HEK293 (cell line): ENCODE results near the gene MAN2B1.
A peak's percentile ranks its signal among the peaks of the same experiment; 100 is the strongest.

Experiments used
- FEZF1 ChIP-seq: fragments of 450-650 bp; formaldehyde crosslinking; IDR thresholded peaks from 2 replicates; pipeline ENCODE4 v1.5.1; 2016; ENCODE audit warnings: missing biosample characterization, missing genetic modification characterization
- KLF7 ChIP-seq: fragments of 450-650 bp; formaldehyde crosslinking; IDR thresholded peaks from 2 replicates; pipeline ENCODE4 v1.5.1; 2016; ENCODE audit warnings: missing biosample characterization, missing genetic modification characterization, borderline replicate concordance
- RBAK ChIP-seq: fragments of 450-650 bp; formaldehyde crosslinking; IDR thresholded peaks from 2 replicates; pipeline ENCODE4 v1.5.1; 2016; ENCODE audit warnings: missing biosample characterization, missing genetic modification characterization
- REPIN1 ChIP-seq: fragments of 450-650 bp; formaldehyde crosslinking; IDR thresholded peaks from 2 replicates; pipeline ENCODE4 v1.5.1; 2017; ENCODE audit warnings: missing biosample characterization, missing genetic modification characterization, low read depth
- SALL2 ChIP-seq: fragments of 450-650 bp; formaldehyde crosslinking; IDR thresholded peaks from 2 replicates; pipeline ENCODE4 v1.5.0; 2017; ENCODE audit warnings: missing biosample characterization, mild to moderate bottlenecking, missing genetic modification characterization, borderline replicate concordance
- SP7 ChIP-seq: fragments of 450-650 bp; formaldehyde crosslinking; IDR thresholded peaks from 2 replicates; pipeline ENCODE4 v1.5.1; 2016; ENCODE audit warnings: missing biosample characterization, missing genetic modification characterization
- TCF7L2 ChIP-seq: IDR thresholded peaks from 2 replicates; pipeline ENCODE4 v1.6.1; 2011; ENCODE audit warnings: low read depth, mild to moderate bottlenecking, inconsistent platforms, low read length, moderate library complexity, borderline replicate concordance
- ZBTB20 ChIP-seq: fragments of 450-650 bp; formaldehyde crosslinking; IDR thresholded peaks from 2 replicates; pipeline ENCODE4 v1.5.1; 2016; ENCODE audit warnings: missing biosample characterization, missing genetic modification characterization
- ZBTB7A ChIP-seq: fragments of 450-650 bp; formaldehyde crosslinking; IDR thresholded peaks from 2 replicates; pipeline ENCODE4 v1.5.1; 2016; ENCODE audit warnings: low read depth, missing biosample characterization, missing genetic modification characterization
- ZFP3 ChIP-seq: fragments of 450-650 bp; formaldehyde crosslinking; IDR thresholded peaks from 2 replicates; pipeline ENCODE4 v1.5.1; 2016; ENCODE audit warnings: low read depth, missing biosample characterization, missing genetic modification characterization
- ZNF112 ChIP-seq: fragments of 450-650 bp; formaldehyde crosslinking; IDR thresholded peaks from 2 replicates; pipeline ENCODE4 v1.5.0; 2017; ENCODE audit warnings: missing biosample characterization, missing genetic modification characterization
- ZNF2 ChIP-seq: fragments of 450-650 bp; formaldehyde crosslinking; IDR thresholded peaks from 2 replicates; pipeline ENCODE4 v1.5.1; 2016; ENCODE audit warnings: missing biosample characterization, missing genetic modification characterization
- ZNF248 ChIP-seq: fragments of 450-650 bp; formaldehyde crosslinking; IDR thresholded peaks from 2 replicates; pipeline ENCODE4 v1.5.1; 2017; ENCODE audit warnings: missing biosample characterization, missing genetic modification characterization
- ZNF266 ChIP-seq: fragments of 450-650 bp; formaldehyde crosslinking; IDR thresholded peaks from 2 replicates; pipeline ENCODE4 v1.5.1; 2016; ENCODE audit warnings: missing biosample characterization, missing genetic modification characterization, low read depth
- ZNF335 ChIP-seq: fragments of 450-650 bp; formaldehyde crosslinking; conservative IDR thresholded peaks from 2 replicates; pipeline ENCODE4 v1.5.1; 2016; ENCODE audit warnings: missing biosample characterization, missing genetic modification characterization
- ZNF585B ChIP-seq: fragments of 450-650 bp; formaldehyde crosslinking; IDR thresholded peaks from 2 replicates; pipeline ENCODE4 v1.5.1; 2016; ENCODE audit warnings: missing biosample characterization, missing genetic modification characterization
- TF ChIP-seq, protein P1 (sequence below): fragments of 450-650 bp; formaldehyde crosslinking; IDR thresholded peaks from 2 replicates; pipeline ENCODE4 v1.5.1; 2016; ENCODE audit warnings: missing biosample characterization, missing genetic modification characterization
- TF ChIP-seq, protein P2 (sequence below): fragments of 450-650 bp; formaldehyde crosslinking; conservative IDR thresholded peaks from 2 replicates; pipeline ENCODE4 v1.5.1; 2016; ENCODE audit warnings: low read depth, missing biosample characterization, missing genetic modification characterization
- TF ChIP-seq, protein P3 (sequence below): sonication (generic); formaldehyde crosslinking; IDR thresholded peaks from 2 replicates; pipeline ENCODE4 v1.8.1; 2022; ENCODE audit warnings: mild to moderate bottlenecking, moderate library complexity, missing genetic modification reagents
- TF ChIP-seq, protein P4 (sequence below): fragments of 450-650 bp; formaldehyde crosslinking; IDR thresholded peaks from 2 replicates; pipeline ENCODE4 v1.5.1; 2016; ENCODE audit warnings: missing biosample characterization, missing genetic modification characterization
- TF ChIP-seq, protein P5 (sequence below): fragments of 450-650 bp; formaldehyde crosslinking; IDR thresholded peaks from 2 replicates; pipeline ENCODE4 v1.5.1; 2016; ENCODE audit warnings: missing biosample characterization, missing genetic modification characterization
- TF ChIP-seq, protein P6 (sequence below): fragments of 450-650 bp; formaldehyde crosslinking; IDR thresholded peaks from 2 replicates; pipeline ENCODE4 v1.5.1; 2016; ENCODE audit warnings: missing biosample characterization, missing genetic modification characterization, borderline replicate concordance

Gene MAN2B1

DNA sequence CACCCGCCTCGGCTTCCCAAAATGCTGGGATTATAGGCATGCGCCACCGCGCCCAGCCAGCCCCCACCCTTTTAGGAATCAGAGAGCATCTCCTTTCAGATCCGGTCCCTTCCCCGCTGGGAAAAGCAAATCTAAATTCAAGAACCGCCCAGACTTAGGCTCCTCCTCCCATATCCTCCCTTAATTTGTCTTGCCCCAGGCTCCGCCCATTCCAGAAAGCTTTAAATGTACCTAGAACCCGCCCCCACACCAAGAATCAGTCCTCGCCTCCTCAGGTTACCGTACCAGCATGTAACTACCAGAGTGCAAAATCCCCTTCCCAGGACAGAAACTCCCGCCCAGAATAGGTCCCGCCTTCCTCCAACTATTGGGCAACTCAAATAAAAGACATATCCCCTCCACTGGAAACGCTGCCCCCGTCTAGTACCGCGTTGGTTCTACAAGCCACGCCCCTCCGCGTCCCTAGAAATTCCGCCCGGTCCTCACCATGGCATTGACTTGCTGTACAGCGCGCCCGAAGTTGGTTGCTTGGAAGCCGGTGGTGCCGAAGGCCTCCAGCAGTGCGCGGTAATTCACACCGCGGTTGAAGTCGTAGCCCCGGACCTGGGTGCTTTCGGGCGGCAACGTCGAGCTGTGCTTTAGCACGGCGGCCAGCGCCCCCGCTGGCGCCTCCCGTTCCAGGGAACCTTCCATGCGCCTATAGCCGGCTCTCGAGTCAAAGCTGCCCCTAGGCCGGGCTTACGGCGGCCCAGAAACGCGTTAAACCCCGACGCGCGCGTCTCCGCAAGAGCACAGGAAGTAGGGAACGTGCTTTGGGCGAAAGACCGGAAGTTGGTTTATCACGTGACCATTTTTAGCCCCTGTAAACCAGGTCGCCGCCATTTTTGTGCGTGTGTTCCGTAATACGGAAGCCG, 14.8 kb upstream of the MAN2B1 start, which contains the start of gene DHPS (continued):
- TF ChIP-seq, protein P1, sequence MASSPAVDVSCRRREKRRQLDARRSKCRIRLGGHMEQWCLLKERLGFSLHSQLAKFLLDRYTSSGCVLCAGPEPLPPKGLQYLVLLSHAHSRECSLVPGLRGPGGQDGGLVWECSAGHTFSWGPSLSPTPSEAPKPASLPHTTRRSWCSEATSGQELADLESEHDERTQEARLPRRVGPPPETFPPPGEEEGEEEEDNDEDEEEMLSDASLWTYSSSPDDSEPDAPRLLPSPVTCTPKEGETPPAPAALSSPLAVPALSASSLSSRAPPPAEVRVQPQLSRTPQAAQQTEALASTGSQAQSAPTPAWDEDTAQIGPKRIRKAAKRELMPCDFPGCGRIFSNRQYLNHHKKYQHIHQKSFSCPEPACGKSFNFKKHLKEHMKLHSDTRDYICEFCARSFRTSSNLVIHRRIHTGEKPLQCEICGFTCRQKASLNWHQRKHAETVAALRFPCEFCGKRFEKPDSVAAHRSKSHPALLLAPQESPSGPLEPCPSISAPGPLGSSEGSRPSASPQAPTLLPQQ (tag by site-specific recombination), result peak; percentile 57
- TF ChIP-seq REPIN1 (0 out of 2 replicates have a peak, but pooled peaks have one; percentile 77), ZNF2 (tag by site-specific recombination) (peak; percentile 95), ZNF335 (tag by site-specific recombination) (peak; percentile 92), ZFP3 (tag by site-specific recombination) (no peak), ZBTB20 (tag by site-specific recombination) (peak; percentile 91), ZNF248 (tag by site-specific recombination) (no peak), ZNF266 (tag by site-specific recombination) (no peak), RBAK (no peak), FEZF1 (no peak), SP7 (tag by site-specific recombination) (peak; percentile 88), KLF7 (no peak), ZNF112 (tag by site-specific recombination) (no peak), ZBTB7A (peak; percentile 48; the same call in 1 of the 2 replicates), SALL2 (tag by site-specific recombination) (no peak), ZNF585B (tag by site-specific recombination) (no peak), TCF7L2 (no peak)
- TF ChIP-seq, protein P2, sequence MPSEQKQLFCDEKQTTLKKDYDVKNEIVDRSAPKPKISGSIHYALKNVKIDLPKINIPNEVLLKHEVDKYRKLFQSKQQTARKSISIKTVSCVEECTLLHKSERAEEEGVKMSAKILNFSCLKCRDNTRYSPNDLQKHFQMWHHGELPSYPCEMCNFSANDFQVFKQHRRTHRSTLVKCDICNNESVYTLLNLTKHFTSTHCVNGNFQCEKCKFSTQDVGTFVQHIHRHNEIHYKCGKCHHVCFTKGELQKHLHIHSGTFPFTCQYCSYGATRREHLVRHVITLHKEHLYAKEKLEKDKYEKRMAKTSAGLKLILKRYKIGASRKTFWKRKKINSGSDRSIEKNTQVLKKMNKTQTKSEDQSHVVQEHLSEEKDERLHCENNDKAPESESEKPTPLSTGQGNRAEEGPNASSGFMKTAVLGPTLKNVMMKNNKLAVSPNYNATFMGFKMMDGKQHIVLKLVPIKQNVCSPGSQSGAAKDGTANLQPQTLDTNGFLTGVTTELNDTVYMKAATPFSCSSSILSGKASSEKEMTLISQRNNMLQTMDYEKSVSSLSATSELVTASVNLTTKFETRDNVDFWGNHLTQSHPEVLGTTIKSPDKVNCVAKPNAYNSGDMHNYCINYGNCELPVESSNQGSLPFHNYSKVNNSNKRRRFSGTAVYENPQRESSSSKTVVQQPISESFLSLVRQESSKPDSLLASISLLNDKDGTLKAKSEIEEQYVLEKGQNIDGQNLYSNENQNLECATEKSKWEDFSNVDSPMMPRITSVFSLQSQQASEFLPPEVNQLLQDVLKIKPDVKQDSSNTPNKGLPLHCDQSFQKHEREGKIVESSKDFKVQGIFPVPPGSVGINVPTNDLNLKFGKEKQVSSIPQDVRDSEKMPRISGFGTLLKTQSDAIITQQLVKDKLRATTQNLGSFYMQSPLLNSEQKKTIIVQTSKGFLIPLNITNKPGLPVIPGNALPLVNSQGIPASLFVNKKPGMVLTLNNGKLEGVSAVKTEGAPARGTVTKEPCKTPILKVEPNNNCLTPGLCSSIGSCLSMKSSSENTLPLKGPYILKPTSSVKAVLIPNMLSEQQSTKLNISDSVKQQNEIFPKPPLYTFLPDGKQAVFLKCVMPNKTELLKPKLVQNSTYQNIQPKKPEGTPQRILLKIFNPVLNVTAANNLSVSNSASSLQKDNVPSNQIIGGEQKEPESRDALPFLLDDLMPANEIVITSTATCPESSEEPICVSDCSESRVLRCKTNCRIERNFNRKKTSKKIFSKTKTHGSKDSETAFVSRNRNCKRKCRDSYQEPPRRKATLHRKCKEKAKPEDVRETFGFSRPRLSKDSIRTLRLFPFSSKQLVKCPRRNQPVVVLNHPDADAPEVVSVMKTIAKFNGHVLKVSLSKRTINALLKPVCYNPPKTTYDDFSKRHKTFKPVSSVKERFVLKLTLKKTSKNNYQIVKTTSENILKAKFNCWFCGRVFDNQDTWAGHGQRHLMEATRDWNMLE, result peak; percentile 91
- TF ChIP-seq, protein P3, sequence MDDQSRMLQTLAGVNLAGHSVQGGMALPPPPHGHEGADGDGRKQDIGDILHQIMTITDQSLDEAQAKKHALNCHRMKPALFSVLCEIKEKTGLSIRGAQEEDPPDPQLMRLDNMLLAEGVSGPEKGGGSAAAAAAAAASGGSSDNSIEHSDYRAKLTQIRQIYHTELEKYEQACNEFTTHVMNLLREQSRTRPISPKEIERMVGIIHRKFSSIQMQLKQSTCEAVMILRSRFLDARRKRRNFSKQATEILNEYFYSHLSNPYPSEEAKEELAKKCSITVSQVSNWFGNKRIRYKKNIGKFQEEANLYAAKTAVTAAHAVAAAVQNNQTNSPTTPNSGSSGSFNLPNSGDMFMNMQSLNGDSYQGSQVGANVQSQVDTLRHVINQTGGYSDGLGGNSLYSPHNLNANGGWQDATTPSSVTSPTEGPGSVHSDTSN (CRISPR knock-in tag), result no peak
- TF ChIP-seq, protein P4, sequence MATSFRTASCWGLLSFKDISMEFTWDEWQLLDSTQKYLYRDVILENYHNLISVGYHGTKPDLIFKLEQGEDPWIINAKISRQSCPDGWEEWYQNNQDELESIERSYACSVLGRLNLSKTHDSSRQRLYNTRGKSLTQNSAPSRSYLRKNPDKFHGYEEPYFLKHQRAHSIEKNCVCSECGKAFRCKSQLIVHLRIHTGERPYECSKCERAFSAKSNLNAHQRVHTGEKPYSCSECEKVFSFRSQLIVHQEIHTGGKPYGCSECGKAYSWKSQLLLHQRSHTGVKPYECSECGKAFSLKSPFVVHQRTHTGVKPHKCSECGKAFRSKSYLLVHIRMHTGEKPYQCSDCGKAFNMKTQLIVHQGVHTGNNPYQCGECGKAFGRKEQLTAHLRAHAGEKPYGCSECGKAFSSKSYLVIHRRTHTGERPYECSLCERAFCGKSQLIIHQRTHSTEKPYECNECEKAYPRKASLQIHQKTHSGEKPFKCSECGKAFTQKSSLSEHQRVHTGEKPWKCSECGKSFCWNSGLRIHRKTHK (tag by site-specific recombination), result no peak
- TF ChIP-seq, protein P5, sequence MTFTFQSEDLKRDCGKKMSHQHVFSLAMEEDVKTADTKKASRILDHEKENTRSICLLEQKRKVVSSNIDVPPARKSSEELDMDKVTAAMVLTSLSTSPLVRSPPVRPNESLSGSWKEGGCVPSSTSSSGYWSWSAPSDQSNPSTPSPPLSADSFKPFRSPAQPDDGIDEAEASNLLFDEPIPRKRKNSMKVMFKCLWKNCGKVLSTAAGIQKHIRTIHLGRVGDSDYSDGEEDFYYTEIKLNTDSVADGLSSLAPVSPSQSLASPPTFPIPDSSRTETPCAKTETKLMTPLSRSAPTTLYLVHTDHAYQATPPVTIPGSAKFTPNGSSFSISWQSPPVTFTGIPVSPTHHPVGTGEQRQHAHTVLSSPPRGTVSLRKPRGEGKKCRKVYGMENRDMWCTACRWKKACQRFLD (tag by site-specific recombination), result no peak
- TF ChIP-seq, protein P6, sequence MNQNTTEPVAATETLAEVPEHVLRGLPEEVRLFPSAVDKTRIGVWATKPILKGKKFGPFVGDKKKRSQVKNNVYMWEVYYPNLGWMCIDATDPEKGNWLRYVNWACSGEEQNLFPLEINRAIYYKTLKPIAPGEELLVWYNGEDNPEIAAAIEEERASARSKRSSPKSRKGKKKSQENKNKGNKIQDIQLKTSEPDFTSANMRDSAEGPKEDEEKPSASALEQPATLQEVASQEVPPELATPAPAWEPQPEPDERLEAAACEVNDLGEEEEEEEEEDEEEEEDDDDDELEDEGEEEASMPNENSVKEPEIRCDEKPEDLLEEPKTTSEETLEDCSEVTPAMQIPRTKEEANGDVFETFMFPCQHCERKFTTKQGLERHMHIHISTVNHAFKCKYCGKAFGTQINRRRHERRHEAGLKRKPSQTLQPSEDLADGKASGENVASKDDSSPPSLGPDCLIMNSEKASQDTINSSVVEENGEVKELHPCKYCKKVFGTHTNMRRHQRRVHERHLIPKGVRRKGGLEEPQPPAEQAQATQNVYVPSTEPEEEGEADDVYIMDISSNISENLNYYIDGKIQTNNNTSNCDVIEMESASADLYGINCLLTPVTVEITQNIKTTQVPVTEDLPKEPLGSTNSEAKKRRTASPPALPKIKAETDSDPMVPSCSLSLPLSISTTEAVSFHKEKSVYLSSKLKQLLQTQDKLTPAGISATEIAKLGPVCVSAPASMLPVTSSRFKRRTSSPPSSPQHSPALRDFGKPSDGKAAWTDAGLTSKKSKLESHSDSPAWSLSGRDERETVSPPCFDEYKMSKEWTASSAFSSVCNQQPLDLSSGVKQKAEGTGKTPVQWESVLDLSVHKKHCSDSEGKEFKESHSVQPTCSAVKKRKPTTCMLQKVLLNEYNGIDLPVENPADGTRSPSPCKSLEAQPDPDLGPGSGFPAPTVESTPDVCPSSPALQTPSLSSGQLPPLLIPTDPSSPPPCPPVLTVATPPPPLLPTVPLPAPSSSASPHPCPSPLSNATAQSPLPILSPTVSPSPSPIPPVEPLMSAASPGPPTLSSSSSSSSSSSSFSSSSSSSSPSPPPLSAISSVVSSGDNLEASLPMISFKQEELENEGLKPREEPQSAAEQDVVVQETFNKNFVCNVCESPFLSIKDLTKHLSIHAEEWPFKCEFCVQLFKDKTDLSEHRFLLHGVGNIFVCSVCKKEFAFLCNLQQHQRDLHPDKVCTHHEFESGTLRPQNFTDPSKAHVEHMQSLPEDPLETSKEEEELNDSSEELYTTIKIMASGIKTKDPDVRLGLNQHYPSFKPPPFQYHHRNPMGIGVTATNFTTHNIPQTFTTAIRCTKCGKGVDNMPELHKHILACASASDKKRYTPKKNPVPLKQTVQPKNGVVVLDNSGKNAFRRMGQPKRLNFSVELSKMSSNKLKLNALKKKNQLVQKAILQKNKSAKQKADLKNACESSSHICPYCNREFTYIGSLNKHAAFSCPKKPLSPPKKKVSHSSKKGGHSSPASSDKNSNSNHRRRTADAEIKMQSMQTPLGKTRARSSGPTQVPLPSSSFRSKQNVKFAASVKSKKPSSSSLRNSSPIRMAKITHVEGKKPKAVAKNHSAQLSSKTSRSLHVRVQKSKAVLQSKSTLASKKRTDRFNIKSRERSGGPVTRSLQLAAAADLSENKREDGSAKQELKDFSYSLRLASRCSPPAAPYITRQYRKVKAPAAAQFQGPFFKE (tag by site-specific recombination), result no peak
